Stimulated activated CD4-positive, alpha-beta T cell treated with anti-CD3 and anti-CD28 coated beads, Interleukin-12 subunit alpha, Interleukin-12 subunit beta, amount 100 ng/mL, for 4 hours (primary cell): ENCODE measurements around the gene GSTM1.

Experiments
- DNase-seq: peaks from one replicate; pipeline ENCODE4 v3.0.0-alpha.2; 2020

GSTM1 gene

DNA sequence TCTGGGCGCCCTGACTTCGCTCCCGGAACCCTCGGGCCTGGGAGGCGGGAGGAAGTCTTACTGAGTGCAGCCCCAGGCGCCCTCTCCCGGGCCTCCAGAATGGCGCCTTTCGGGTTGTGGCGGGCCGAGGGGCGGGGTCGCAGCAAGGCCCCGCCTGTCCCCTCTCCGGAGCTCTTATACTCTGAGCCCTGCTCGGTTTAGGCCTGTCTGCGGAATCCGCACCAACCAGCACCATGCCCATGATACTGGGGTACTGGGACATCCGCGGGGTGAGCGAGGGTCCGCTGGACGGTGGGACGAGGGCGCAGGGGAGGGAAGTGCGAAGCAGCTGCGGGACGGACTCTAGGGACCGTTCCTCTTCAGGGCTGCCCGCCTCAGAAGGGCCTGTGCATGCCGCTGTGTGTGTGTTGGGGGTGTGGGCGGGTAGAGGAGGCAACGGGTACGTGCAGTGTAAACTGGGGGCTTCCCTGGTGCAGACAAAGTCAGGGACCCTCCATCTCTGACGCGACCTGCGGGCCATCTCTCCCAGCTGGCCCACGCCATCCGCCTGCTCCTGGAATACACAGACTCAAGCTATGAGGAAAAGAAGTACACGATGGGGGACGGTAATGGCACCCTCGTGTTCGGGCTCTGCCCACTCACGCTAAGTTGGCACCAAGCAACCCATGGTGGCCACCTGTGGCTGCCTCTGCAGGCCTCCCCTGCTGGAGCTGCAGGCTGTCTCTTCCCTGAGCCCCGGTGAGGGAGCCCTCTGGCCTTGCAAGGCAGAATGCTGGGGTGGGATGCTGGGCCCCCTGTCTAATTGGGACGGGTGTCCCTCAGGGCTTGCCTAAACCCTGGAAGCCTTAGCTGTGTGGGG lies at the start of gene GSTM1:
GSTM1 (plus strand) TSS at position 177 of the 859 bp plus-strand sequence; CDS start at position 234, 57 bp downstream.
- no peak for DNase-seq

DNA sequence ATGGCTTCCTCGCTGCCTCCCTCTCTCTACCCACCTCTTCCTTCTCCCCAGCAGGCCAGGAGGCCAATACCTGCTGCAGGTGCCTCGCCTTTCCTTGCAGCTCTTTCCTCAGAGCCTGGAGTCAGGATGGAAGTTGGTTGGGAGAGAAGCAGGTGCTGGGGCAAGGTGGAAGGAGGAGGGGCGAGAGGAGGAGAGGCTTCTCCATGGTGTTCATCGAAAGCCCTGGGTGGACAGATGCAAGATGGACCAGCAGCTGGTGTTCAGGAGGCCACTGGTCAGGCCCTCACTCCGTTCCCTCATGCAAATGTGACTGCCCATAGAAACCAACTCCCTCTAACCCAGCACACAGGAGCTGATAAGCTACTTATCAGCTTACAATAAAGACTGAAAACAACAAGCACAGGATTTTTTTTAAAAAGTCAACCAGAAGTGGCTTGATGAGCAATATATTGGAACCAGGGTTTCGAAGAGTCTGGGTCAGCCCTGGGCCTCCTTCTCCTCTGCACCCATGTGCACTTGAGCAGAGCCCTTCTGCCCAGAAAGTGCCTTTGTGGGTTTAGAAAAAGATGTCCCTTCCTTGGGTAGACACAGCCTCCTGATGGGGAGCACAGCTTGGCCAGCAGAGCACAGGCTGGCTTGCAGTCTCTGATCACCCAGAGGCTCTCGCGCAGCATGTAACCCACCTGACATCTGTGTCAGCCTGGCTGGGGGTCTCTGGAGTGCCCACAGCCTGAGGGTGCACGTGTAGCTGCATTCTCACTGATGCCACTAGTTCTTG lies 48.4 kb upstream of the GSTM1 start:
- no peak for DNase-seq

DNA sequence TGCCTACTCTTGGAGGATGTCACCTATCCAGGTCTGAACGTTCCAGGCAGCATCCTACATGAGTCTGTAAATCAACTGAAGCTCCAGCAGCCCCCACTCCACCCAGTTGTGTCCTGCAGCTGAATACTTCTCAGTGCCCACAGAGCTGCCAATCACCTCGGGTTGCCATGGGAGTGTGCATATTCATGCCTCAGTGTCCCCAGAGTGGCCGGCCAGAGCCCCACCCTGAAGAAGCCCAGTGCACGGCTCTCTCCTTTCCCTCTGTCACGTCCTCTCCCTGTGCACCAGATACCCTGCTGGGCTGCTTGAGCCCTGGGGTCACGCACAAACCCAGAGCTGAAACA lies 47.8 kb upstream of the GSTM1 start:
- DNase-seq: no peak

DNA sequence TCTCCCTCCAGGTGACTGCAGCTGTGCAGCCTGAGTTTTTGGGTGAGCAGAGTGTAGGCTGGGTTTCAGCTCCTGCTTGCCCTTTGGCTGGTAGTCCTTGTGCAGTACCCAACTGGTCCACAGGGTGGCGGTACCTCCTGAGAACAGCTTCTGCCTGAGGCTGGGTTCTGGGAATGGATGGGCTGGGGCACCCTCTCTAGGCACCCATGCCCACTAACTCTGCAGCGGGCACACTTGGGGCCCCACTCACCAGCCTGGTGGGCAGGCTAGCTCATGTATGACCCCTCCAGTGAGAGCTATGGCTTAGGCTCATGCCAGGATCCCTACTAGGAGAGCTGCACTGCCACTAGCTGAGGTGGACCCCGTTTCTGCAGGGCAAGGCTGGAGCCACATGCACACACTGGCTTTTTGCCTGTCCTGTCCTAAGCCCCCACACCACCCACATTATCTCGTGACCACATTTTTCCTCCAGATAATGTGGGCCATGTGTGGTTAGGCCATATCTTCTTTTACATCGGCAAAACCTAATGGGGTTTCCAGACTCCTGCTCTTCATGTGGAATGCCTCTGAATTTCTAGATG lies 47.2 kb upstream of the GSTM1 start:
- peak; percentile 94 for DNase-seq

DNA sequence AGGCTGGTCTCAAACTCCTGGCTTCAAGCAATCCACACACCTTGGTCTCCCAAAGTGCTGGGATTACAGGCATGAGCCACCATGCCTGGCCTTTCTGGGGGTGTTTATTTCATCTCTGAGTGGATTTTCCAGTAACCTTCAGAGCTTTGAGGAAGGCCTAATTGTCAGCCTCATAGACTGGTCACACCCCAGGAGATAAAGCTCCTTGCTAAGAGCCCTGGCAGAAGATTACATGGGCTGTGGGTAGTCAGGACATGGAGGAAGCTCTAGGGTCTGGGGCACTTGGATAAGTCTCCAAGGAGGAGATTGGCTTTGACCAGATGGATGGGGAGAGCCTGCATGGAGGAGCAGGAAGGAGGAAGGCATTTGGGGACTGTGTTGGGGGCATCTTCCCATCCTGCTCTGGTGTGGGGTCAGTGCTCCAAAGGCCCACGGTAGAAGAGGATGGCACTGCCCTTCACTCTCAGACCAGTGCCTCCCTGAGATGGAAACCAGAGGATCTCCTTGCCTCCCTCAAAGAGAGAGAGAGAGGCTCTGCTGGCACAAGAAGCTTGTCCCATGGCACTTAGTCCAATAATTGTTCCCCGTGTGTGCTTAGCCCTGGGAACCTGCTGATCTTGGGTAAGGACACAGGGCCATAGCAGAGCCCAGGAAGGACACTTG lies 46.4 kb upstream of the GSTM1 start:
- no peak for DNase-seq

DNA sequence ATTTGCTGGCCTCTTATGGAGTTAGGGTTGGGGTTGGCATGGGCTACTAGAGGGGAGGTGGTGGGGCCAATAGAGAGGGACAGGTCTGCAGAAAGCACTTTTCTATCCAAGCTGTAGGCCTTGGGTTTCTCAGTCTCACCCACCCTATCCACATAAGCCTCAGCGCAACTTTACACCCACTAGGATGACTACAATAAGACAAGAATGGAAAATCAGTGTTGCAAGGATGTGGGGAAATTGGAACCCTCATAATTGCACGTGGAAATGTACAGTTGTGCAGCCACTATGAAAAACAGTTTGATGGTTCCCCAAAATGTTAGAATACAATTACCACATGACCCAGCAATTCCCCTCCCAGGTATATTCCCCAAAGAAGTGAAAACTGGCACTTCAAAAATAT lies 45.8 kb upstream of the GSTM1 start:
- DNase-seq: no peak

DNA sequence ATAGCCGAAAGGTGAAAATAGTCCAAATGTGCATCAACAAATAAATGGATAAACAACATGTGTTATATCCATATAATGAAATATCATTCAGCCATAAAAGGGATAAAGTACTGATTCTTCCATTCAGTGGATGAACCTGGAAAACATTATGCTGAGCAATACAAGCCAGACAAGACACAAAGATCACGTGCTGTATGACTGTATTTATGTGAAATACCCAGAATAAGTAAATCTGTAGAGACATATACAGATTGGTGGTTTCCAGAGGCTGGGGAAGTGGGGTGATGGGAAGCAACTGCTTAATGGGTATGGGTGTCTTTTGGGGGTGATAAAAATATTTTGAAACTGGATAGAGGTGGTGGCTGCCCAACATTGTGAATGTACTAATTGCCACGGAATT lies 45.0 kb upstream of the GSTM1 start:
- DNase-seq: no peak

DNA sequence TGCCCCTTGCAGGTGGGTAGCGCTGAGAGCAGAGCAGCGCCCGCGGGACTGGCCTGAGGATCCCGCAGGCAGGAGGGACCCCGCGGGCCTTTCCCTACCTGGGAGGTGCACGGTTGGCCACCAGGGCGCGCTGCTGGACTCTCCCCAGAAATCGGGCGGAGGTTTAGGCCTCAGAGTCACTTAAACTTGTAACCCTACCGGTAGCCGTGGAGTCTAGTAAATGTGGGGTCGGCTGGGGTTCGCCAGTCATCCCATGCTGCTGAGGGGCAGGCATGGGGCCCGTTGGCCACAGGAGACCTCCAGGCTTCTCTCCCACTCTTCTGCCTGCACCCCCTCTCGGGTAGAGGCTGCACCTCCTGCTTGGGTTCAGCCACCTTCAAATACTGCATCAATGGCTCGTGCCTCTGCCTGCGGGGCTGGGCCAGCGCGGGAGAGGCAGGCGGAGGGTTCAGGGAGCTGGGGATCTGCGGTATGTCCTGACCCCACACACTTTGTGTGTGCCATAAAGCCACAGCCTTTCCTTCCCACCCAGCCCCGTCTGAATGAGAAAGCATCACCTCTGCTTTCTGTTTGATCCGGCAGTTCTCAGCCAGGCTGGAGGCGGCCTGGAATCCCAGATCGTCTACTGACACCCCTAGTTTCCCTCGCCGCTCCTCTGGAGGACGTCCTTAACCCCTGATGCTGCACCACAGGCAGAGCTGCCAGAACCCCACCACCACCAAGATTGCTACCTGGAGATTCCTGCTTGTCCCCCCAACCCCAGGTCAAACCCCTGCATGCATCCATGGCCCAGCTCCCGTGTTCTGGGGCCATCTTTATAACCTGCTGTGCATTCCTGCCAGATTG lies 44.0 kb upstream of the GSTM1 start:
- DNase-seq: peak; percentile 86

DNA sequence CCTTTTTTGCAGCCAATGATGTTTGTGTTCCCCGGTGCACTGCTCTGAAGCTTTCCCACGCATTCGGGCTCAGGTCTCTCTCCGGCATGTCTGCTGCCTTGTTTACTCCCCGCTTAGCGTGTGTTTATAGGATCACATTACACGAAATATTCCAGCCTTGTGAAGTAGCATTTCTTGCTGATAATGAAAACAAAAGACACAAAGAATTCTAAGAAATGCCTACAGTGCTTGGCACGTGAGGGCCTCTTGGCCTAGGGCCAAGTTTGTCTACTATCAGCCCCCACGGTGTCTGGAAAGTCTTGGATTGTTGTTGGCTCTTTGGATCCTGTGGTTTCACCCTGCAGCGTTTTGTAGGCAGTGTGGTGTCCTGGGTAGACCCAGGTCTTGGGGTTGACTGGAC lies 42.9 kb upstream of the GSTM1 start:
- no peak for DNase-seq

DNA sequence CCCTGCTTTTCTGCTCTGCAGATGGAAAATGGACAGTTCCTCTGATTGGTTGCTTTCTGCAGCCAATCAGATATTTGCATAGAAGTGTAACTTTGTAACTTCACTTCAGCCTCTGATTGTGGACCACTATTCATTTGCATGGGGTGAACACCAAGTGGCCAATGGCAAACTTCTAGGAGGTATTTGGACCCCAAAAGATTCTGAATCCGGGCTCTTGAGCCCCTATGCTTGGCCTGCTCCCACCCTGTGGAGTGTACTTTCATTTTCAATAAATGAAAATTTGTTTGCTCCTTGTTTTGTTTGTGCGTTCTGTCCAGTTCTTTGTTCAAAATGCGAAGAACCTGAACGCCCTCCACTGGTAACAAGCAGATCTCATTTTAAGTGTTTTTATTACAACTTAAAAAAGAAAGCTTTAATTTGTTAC lies 38.1 kb upstream of the GSTM1 start:
- no peak for DNase-seq

DNA sequence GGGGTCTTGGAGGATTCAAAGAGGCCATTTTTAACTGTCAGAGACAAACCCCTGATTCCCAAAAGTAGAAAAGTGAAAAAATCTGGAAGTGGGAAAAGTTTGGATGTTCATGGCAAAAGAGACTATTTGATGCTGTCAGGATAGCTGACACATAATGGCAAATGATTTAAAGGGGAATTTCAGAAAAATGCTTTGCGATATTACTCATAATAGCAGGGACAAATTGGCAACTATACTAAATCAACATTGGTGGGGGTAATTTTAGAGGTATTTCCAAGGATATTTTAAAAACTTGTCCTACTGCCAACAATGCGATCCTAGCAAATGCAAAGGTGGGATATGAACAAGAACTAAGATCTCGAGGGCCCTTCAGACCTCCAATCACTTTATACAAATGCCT lies 37.0 kb upstream of the GSTM1 start:
- DNase-seq: no peak

DNA sequence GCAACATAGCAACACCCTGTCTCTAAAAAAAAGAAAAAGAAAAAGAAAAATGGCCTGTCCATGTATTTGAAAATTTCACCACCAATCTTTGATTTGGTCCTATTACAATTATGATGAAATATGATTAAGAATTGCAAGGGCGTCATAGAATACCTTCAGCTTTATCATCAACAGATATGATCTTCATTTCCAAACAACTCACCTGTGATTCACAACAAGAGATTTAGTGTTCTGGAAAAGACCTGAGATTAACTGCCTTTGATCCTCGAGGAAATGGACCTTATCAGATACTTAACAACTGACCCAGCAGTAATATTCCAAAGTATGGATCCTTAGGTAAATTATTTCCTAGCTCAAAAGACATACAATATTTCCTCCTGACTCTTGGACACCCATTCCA lies 35.2 kb upstream of the GSTM1 start:
- DNase-seq: no peak

DNA sequence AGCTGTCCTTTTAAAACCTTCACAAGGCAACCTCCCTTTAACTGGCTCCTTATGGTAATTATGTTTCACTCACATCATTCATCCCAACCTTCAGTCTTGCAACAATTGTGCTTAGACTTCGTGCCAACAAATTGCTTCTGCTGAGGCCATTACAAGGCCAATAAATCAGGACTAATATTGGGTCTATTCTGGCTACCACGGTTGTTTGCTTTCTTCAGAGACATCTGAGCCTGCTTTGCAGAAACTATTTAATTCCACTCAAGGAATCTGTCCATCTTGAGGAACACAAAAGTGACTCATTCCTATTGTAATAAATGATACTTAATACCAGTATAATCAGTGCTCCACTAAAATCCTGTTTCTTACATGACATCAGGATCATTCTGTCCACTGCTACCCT lies 34.3 kb upstream of the GSTM1 start:
- DNase-seq: no peak

DNA sequence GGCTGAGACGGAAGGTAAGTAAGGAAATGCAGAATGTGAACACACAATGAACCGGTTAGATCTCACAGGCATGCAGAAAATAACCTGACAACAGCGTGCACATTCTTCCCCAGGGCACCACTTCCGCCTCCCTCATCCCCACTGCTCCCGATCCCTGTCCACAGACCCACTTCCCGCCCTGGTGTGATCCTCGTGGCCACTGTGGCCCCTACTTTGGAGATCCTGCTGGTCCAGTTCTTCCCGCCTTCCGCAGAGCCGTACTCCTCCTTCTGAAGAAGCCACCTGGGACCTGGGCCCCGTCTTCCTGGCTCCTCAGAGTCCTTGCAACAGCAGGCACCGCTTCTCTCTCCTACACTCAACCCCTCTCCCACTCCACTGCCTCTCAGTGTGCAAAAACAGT lies 33.1 kb upstream of the GSTM1 start:
- no peak for DNase-seq

DNA sequence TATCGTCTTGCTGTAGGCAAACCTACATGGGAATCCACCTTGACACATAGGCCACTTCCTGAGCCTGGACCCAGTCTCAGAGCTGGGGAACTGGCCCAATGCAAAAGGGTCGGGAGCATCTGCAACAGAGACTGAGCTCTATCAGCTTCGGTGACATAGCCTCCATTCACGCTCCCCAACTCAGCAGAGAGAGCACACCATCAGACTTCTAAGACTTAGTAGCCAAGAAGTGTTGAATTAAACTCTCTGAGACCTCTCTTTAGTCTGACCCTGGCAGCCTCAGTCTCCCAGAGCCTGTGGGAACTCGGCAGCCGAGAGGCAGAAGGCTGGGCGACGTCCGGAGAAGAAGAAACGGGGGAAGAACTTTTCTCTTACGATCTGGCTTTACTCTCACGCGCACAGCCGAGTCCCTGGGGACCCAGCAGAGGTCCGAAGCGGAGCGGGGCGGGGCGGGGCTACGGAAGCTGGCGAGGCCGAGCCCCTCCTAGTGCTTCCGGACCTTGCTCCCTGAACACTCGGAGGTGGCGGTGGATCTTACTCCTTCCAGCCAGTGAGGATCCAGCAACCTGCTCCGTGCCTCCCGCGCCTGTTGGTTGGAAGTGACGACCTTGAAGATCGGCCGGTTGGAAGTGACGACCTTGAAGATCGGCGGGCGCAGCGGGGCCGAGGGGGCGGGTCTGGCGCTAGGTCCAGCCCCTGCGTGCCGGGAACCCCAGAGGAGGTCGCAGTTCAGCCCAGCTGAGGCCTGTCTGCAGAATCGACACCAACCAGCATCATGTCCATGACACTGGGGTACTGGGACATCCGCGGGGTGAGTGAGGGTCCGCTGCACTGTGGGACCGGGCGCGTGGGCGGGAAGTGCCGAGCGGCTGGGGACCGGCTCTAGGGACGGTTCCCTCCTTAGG lies 31.8 kb upstream of the GSTM1 start, which contains the start of gene GSTM4:
GSTM4 (plus strand) TSS at position 485 of the 905 bp plus-strand sequence; CDS start at position 776, 291 bp downstream.
- peak; percentile 69 for DNase-seq

DNA sequence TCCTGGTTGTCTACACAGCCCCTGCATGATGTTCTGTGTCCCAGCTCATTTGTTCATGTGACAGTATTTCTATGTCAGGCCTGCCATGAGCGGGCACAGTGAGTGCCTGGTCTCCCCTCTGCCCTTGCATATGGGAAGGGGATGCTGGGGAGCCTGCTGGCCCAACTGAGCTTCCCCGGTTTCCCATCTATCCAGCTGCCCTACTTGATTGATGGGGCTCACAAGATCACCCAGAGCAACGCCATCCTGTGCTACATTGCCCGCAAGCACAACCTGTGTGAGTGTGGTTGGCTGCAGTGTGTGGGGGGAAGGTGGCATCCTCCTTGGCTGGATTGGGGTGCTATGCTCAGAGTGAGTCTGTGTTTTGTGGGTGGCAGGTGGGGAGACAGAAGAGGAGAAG lies 30.2 kb upstream of the GSTM1 start:
- DNase-seq: no peak

DNA sequence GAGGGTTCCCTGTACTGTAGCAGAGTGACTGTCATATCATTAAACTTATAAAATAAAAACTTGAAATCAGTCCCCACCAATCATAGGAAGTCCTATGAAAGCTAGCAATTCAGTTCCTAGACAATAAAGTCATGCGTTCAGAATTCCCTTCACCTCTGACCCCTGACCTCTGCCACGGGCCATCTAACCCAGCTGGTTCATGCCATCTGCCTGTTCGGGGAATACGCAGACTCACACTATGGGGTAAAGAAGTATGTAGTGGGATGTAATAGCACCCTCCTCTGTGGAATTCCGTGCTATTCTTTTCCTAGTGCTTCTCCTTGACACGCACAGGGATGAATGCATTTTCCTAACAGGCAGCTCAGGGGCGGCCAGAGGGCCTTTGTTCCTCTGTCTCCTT lies 29.6 kb upstream of the GSTM1 start:
- no peak for DNase-seq

DNA sequence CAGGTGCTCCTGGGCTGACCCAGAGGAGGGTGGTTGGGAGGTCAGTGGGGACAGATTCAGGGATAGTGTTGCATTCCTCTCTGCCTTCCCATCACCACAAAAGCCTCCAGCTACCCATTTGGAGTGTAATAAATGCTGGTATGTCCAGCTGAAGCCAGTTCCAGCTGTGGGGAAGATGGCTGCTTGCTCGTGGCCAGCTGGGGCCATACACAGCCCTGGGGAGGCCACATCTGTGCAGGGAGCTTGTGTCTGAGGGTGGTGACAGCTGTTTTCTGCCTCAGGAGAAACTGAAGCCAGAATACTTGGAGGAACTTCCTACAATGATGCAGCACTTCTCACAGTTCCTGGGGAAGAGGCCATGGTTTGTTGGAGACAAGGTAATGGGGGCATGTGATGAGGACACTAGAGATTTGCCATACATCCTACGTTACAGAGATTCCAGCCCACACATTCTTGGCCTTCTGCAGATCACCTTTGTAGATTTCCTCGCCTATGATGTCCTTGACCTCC lies 29.0 kb upstream of the GSTM1 start:
- no peak for DNase-seq

DNA sequence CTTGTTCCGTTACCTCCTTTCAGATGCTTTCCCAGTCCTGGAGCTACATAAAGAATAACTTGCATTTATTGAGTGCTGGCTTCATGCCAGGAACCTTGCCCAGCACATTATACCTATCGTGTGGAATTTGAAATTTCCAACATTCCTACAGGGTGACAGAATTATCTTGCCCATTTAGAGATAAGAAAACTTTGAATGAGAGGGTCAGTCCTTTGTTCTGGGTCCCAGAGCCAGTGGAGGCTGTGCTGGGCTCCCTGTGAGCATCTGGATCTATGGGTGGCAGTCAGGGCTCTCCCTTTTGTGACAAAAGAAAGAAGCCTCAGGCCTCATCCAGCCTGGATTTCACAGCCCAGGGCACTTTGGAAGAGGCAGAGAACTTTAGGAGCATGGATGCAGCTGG lies 28.5 kb upstream of the GSTM1 start:
- DNase-seq: no peak

DNA sequence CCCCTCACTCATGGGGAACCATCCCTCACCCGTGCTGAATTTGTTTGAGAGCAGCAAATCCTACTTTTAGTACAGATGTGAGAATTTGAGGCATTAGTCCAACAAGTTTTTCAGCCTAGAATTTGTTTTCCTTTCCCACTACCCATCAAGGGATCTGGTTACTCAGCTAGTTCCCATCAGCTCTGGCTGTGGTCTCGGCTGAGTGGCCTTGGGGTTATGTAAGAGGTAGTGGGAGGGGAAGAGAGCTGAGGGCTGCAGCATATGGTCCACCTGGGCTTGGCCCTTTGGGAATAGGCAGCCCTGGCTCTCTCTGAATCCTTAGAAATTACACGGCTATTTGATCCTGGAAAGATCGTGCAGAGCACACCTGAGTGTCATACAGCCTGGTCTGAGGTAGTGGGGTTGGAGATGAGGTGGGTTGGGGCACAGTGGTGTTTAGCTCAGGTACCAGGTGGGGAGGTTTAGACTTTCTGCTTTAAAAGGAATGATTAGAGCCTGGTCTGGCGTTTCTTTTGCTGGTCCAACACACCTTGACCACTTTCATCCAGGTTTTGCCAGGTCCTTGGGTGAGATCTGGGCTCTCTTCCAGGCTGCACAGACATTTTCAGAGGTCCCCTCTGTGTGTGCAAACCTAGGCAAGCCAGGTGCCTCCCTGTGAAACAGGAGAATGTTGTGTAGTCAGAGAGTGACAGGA lies 27.5 kb upstream of the GSTM1 start:
- no peak for DNase-seq
